ENCODE results near the gene BASP1.
"Not testable (repeated sequence)": the region's sequence is repeated elsewhere in the genome, so short reads cannot be mapped to it uniquely, and the experiment has no call there.

BASP1 gene

GRCh38 chr5:17243287-17244063 lies 26.0 kb downstream of the BASP1 start:
- no peak overlapping the region for H3K4me3 ChIP-seq (ENCODE audit: low read depth, low read length)
- 0 out of 2 replicates have a peak, but pooled peaks cover 2% of the 10 kb centered on the region for H3K4me1 ChIP-seq
- no peak for DNase-seq
- no peaks in the 10 kb centered on the region for H3K27me3 ChIP-seq
- TF ChIP-seq CTCF (IDR thresholded peaks at IDR 0.05; ENCODE audit: low read depth, low read length), result no peak
- H3K36me3 ChIP-seq, result peaks cover 14% of the 10 kb centered on the region
- no peaks in the 10 kb centered on the region for H3K9me3 ChIP-seq

- Histone ChIP-seq H3K36me3 (peaks cover 15% of the 10 kb centered on the region), H3K9me3 (no peaks in the 10 kb centered on the region), H3K4me3 (ENCODE audit: low read depth, low read length) (no peak overlapping the region), H3K27me3 (no peaks in the 10 kb centered on the region), H3K4me1 (peaks cover under 1% of the 10 kb centered on the region; the same call in 1 of the 2 replicates)
- DNase-seq, result no peak
- TF ChIP-seq CTCF (IDR thresholded peaks at IDR 0.05; ENCODE audit: low read depth, low read length), result no peak
Measured at GRCh38 chr5:17249029-17249634, 31.7 kb downstream of the BASP1 start.

- H3K4me1 ChIP-seq; H3K27me3 ChIP-seq; H3K4me3 ChIP-seq (ENCODE audit: low read depth, low read length); H3K9me3 ChIP-seq; DNase-seq: not testable (repeated sequence)
- H3K36me3 ChIP-seq, result peaks cover 20% of the 10 kb centered on the region
Measured at GRCh38 chr5:17249841-17250240, 32.4 kb downstream of the BASP1 start.

GRCh38 chr5:17252543-17252942 lies 35.1 kb downstream of the BASP1 start:
- no peaks in the 10 kb centered on the region for H3K9me3 ChIP-seq
- H3K4me3 ChIP-seq (ENCODE audit: low read depth, low read length), result no peak overlapping the region
- peaks cover 36% of the 10 kb centered on the region for H3K36me3 ChIP-seq
- no peak for TF ChIP-seq CTCF (IDR thresholded peaks at IDR 0.05; ENCODE audit: low read depth, low read length)
- peaks cover 3% of the 10 kb centered on the region; the same call in 1 of the 2 replicates for H3K4me1 ChIP-seq
- no peak for DNase-seq
- no peaks in the 10 kb centered on the region for H3K27me3 ChIP-seq

- Histone ChIP-seq H3K4me1 (peaks cover 12% of the 10 kb centered on the region), H3K27me3 (no peaks in the 10 kb centered on the region), H3K36me3 (peaks cover 39% of the 10 kb centered on the region), H3K4me3 (ENCODE audit: low read depth, low read length) (no peak overlapping the region), H3K9me3 (no peaks in the 10 kb centered on the region)
- no peak for TF ChIP-seq CTCF (IDR thresholded peaks at IDR 0.05; ENCODE audit: low read depth, low read length)
- DNase-seq, result no peak
Measured at GRCh38 chr5:17255471-17256021, 38.1 kb downstream of the BASP1 start.

- Histone ChIP-seq H3K27me3 (no peaks in the 10 kb centered on the region), H3K36me3 (peaks cover 35% of the 10 kb centered on the region), H3K9me3 (no peaks in the 10 kb centered on the region), H3K4me1 (peaks cover 14% of the 10 kb centered on the region), H3K4me3 (ENCODE audit: low read depth, low read length) (no peak overlapping the region)
- no peak for DNase-seq
- no peak for TF ChIP-seq CTCF (IDR thresholded peaks at IDR 0.05; ENCODE audit: low read depth, low read length)
Measured at GRCh38 chr5:17256171-17256570, 38.7 kb downstream of the BASP1 start.
